Thyroid gland (tissue), 4 donors: ENCODE measurements around the gene POLR3B. TPM values are rescaled to one million over a fixed set of nuclear protein-coding genes. Genes with fewer than 3 reads are reported as not detected.

Source experiments
- DNase-seq, 2 donors: peaks; one replicate each; pipeline ENCODE4 v3.0.0-alpha.2; 2019
- H3K27ac ChIP-seq, 3 donors: fragments of 200-600 bp; sonication (generic); 1 replicate in 2 of 3; 2 replicates in 1 of 3; pipeline ENCODE4 v1.5.1; 2016 to 2019; ENCODE audit warnings: mild to moderate bottlenecking in 1 of 3, moderate library complexity in 1 of 3
- H3K27me3 ChIP-seq: fragments of 200-600 bp; sonication (generic); one replicate; pipeline ENCODE4 v1.5.1; 2019
- H3K36me3 ChIP-seq, 2 donors: fragments of 200-600 bp; sonication (generic); one replicate each; pipeline ENCODE4 v1.5.1; 2016 to 2019
- H3K4me1 ChIP-seq, 2 donors: fragments of 200-600 bp; sonication (generic); one replicate each; pipeline ENCODE4 v1.5.1; 2017 to 2019
- H3K4me3 ChIP-seq, 3 donors: fragments of 200-600 bp; sonication (generic); replicated peaks in 1 of 3; 1 replicate in 2 of 3; 2 replicates in 1 of 3; pipeline ENCODE4 v1.5.1; 2016; ENCODE audit warnings: mild to moderate bottlenecking in 1 of 3
- H3K9me3 ChIP-seq: fragments of 200-600 bp; sonication (generic); one replicate; pipeline ENCODE4 v1.5.1; 2017
- POLR2A ChIP-seq, 2 donors: fragments of 450-650 bp; IDR thresholded peaks; one replicate each; pipeline ENCODE4 v1.6.1; 2017; ENCODE audit warnings: antibody characterized with exemption in 2 of 2, mild to moderate bottlenecking in 2 of 2, moderate library complexity in 1 of 2
- WGBS, 2 donors: methylation state at CpG; one replicate each; pipeline ENCODE4 v1.1.5; 2017; 5-methylcytosine and 5-hydroxymethylcytosine counted together
- intact Hi-C: fragments of 100-400 bp; cut with DNase I; formaldehyde crosslinking; loops from one replicate; pipeline ENCODE4 v1.15.1; 2023
- total RNA-seq, 4 donors: library from RNA; depleted of rRNA; stranded (reverse); fragments of >200 nt; gene quantifications; one replicate each; pipeline ENCODE4 v1.2.3, GENCODE V29; 2016
- TF ChIP-seq, protein P1 (sequence below), 6 experiments: fragments of 200-600 bp in 3 of 6; fragments of 450-650 bp in 3 of 6; sonication (generic) in 3 of 6; IDR thresholded peaks; one replicate each; pipeline ENCODE4 v1.5.1; 2016 to 2019; ENCODE audit warnings: antibody characterized with exemption in 6 of 6, mild to moderate bottlenecking in 2 of 6, inconsistent platforms in 1 of 6, moderate library complexity in 1 of 6

The POLR3B gene
- total RNA-seq, 4 donors from 2014 or later, result 6.0 to 13.8 (median 12.0) TPM

GRCh38 chr12:106522708-106523107 is 165.2 kb downstream of the POLR3B start:
- Histone ChIP-seq H3K27ac (no peak overlapping the region), H3K27me3 (no peaks in the 10 kb centered on the region), H3K36me3 (no peaks in the 10 kb centered on the region), H3K4me3 (no peak overlapping the region), H3K9me3 (no peaks in the 10 kb centered on the region), H3K4me1 (no peaks in the 10 kb centered on the region)
- TF ChIP-seq, protein P1, sequence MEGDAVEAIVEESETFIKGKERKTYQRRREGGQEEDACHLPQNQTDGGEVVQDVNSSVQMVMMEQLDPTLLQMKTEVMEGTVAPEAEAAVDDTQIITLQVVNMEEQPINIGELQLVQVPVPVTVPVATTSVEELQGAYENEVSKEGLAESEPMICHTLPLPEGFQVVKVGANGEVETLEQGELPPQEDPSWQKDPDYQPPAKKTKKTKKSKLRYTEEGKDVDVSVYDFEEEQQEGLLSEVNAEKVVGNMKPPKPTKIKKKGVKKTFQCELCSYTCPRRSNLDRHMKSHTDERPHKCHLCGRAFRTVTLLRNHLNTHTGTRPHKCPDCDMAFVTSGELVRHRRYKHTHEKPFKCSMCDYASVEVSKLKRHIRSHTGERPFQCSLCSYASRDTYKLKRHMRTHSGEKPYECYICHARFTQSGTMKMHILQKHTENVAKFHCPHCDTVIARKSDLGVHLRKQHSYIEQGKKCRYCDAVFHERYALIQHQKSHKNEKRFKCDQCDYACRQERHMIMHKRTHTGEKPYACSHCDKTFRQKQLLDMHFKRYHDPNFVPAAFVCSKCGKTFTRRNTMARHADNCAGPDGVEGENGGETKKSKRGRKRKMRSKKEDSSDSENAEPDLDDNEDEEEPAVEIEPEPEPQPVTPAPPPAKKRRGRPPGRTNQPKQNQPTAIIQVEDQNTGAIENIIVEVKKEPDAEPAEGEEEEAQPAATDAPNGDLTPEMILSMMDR (IDR thresholded peaks at IDR 0.05), result no peak
- no peak for TF ChIP-seq POLR2A (IDR thresholded peaks at IDR 0.05)
- 70 to 75% methylated on average over 3 of the region's 3 CpGs for WGBS, 2 donors
- peak; percentile 10 to 29 for DNase-seq
- intact Hi-C loops, result no loop called here

GRCh38 chr12:106527356-106527755 is 169.8 kb downstream of the POLR3B start:
- H3K4me1 ChIP-seq, result no peaks in the 10 kb centered on the region
- H3K4me3 ChIP-seq, result no peak overlapping the region
- intact Hi-C loops, result no loop called here
- DNase-seq, result no peak
- TF ChIP-seq, protein P1 (IDR thresholded peaks at IDR 0.05), result no peak
- TF ChIP-seq POLR2A (IDR thresholded peaks at IDR 0.05), result no peak
- no peaks in the 10 kb centered on the region for H3K36me3 ChIP-seq
- H3K27ac ChIP-seq, result no peak overlapping the region
- 71 to 73% methylated on average over 2 of the region's 2 CpGs for WGBS, 2 donors
- no peaks in the 10 kb centered on the region for H3K27me3 ChIP-seq
- H3K9me3 ChIP-seq, result no peaks in the 10 kb centered on the region

DNA sequence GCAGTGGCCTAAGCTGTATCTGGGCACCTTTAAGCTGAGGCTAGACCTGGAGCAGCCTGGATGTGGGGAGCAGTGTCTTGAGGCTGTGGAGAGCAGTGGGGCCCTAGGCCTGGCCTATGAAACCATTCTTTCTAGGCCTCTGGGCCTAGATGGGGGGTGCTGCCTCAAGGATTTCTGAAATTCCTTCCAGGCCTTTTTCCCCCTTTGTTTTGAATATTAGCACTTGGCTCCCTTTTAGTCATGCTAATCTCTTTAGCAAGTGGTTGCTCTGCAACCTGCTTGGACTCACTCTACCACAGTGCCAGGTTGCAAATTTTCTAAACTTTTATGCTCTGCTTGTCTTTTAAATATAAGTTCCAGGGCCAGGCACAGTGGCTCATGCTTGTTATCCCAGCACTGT is 183.7 kb downstream of the POLR3B start:
- Histone ChIP-seq H3K9me3 (no peaks in the 10 kb centered on the region), H3K27me3 (no peaks in the 10 kb centered on the region), H3K36me3 (no peaks in the 10 kb centered on the region), H3K27ac (no peak overlapping the region), H3K4me1 (no peaks in the 10 kb centered on the region), H3K4me3 (no peak overlapping the region)
- DNase-seq, result no peak
- TF ChIP-seq, protein P1 (IDR thresholded peaks at IDR 0.05), result no peak
- TF ChIP-seq POLR2A (IDR thresholded peaks at IDR 0.05), result no peak
- intact Hi-C loops, result no loop called here

DNA sequence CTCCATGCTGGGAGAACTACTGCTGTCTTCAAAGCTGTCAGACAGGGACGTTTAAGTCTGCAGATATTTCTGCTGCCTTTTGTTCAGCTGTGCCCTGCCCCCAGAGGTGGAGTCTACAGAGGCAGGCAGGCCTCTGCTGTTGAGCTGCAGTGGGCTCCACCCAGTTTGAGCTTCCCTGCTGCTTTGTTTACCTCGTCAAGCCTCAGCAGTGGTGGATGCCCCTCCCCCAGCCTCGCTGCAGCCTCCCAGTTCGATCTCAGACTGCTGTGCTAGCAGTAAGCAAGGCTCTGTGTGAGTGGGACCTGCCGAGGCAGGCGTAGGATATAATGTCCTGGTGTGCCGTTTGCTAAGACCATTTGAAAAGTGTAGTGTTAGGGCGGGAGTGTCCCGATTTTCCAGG is 193.9 kb downstream of the POLR3B start:
- no peak overlapping the region for H3K27ac ChIP-seq
- no peak overlapping the region for H3K4me3 ChIP-seq
- no peaks in the 10 kb centered on the region for H3K27me3 ChIP-seq
- intact Hi-C loops, result no loop called here
- H3K4me1 ChIP-seq, result no peaks in the 10 kb centered on the region
- TF ChIP-seq POLR2A (IDR thresholded peaks at IDR 0.05), result no peak
- TF ChIP-seq, protein P1 (IDR thresholded peaks at IDR 0.05), result no peak
- no peak for DNase-seq
- WGBS, 2 donors, result 91 to 100% methylated on average over 3 to 8 of the region's 9 CpGs
- no peaks in the 10 kb centered on the region for H3K9me3 ChIP-seq
- H3K36me3 ChIP-seq, result no peaks in the 10 kb centered on the region

DNA sequence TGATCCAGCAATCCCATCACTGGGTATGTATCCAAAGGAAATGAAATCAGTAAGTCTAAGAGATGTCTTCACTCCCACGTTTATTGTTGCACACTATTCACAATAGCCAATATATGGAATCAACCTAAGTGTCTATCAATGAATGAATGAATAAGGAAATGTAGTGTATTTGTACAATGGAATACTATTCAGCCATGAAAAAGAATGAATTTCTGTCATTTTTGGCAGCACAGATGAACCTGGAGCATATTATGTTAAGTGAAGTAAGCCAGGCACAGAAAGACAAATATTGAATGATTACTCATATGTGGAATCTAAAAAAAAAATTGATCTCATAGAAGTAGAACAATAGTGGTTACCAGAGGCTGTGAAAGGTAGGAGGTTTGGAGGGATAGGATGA is 194.7 kb downstream of the POLR3B start:
- 84 to 93% methylated on average over 1 of the region's 1 CpG for WGBS, 2 donors
- Histone ChIP-seq H3K4me1 (no peaks in the 10 kb centered on the region), H3K36me3 (no peaks in the 10 kb centered on the region), H3K9me3 (no peaks in the 10 kb centered on the region), H3K27me3 (no peaks in the 10 kb centered on the region), H3K27ac (no peak overlapping the region), H3K4me3 (no peak overlapping the region)
- TF ChIP-seq POLR2A (IDR thresholded peaks at IDR 0.05), result no peak
- TF ChIP-seq, protein P1 (IDR thresholded peaks at IDR 0.05), result no peak
- no peak for DNase-seq
- intact Hi-C loops, result no loop called here

Other genes starting within 250 kb of the POLR3B start
- gene NUAK1, start 218.8 kb upstream of the POLR3B start, total RNA-seq, result 10 to 100 TPM in 3 of 4 donors, 1 to 10 TPM in 1; 4.5 to 38.4 (median 10.6) TPM
- gene CKAP4, start 109.7 kb upstream of the POLR3B start, total RNA-seq, result 10 to 100 TPM; 40.7 to 55.5 (median 48.9) TPM
- gene TCP11L2, start 55.0 kb upstream of the POLR3B start, total RNA-seq, result 10 to 100 TPM; 39.7 to 72.3 (median 59.9) TPM
- under 1 TPM in 2 of 4 donors, not detected in 2; 0.27 to 0.45 TPM for gene RFX4, start 225.3 kb downstream of the POLR3B start, total RNA-seq